Measurements from ENCODE around the gene GTF2A1.
A peak's percentile ranks its signal among the peaks of the same experiment; 100 is the strongest.

GTF2A1 gene

DNA sequence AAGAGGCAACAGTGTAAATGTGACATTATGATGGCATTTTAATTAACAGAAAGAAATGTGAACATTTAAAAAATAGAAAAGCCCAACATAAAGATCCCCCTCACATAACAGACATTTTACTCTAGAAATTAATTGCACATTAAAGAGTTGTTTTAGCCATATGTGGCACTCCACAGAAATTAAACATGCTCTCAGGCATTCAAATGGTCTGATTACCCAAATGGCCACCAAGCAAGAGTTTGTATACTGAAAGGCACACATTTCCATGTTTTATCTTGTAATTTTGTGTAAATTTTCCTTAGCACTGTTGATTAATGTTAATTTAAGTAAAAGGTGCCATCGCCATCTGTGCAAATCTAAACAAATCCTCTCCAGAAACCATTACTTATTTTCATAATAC is 43.5 kb downstream of the GTF2A1 start:
- DNase-seq (ENCODE audit: low read depth, low spot score) = no peak

DNA sequence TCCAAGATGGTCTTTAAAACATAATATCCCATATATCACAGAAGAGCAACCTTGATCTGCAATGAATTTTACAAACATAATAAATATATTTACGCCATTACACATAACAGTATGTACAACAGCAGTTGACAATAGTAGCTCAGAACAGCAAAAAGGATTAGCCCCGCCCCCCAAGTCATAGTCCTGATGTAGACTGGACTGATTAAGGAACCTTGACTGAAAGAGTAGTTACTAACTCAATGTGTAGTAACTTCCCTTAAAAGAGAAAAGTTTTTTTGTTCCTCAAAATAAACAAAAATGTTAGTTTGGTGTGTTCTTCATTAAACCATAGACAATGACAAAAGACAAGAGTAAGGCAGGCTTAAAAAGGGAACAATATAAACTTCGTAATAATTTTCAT is 44.5 kb downstream of the GTF2A1 start:
- no peak for DNase-seq (ENCODE audit: low read depth, low spot score)

DNA sequence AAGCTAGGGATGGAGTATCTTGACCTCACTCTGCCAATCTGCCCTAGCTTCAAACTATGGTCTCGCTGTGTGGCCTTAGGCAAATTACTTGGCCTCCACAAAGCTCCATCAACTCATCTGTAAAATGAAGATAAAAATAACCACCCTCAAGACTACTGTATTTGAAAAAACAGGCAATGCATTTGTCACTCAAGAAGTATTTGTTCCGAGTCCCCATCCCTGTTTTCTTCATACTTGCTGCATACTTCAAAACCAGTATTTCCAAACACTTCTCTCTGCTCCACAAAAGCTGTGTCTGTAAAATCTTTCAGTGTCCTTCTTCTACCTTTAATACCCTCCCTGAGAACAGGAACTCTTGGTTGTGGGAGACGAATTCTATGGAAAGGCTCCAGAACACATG is 47.9 kb downstream of the GTF2A1 start:
- DNase-seq (ENCODE audit: low read depth, low spot score) = no peak

DNA sequence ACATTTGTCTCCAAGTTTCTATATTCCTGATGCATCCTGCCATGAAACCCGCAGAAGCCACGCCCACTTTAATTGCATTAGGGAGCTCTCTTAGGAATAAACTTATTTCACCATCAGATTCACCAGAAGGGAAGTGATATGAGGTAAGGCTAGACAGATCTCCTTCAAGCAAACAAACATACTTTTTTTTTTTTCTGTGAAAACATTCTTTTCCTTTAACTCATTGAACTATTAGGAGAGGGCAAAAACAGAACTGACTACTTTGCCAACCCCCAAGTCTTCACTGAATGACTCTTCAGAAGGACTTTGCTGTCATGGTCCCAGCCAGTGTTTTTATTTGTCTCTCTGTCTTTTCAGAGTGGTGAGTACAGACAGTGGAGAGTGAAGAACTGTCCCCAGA is 48.4 kb downstream of the GTF2A1 start:
- DNase-seq (ENCODE audit: low read depth, low spot score) = no peak

DNA sequence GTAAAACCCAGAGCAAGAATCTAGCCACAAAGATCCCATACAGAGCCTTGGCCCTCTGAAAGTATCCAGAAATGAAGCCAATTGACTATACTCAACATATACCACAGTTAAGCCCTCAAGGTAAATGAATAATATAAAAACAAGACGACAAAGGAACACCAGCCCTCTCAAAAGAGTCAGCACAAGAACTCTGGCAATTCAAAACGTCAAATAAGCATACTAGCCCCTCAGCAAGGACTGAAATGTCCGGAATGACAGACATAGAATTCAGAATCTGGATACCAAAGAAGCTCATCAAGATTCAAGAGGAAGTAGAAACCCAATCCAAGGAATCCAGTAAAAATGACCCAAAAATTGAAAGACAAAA is 49.9 kb downstream of the GTF2A1 start:
- no peak for DNase-seq (ENCODE audit: low read depth, low spot score)

DNA sequence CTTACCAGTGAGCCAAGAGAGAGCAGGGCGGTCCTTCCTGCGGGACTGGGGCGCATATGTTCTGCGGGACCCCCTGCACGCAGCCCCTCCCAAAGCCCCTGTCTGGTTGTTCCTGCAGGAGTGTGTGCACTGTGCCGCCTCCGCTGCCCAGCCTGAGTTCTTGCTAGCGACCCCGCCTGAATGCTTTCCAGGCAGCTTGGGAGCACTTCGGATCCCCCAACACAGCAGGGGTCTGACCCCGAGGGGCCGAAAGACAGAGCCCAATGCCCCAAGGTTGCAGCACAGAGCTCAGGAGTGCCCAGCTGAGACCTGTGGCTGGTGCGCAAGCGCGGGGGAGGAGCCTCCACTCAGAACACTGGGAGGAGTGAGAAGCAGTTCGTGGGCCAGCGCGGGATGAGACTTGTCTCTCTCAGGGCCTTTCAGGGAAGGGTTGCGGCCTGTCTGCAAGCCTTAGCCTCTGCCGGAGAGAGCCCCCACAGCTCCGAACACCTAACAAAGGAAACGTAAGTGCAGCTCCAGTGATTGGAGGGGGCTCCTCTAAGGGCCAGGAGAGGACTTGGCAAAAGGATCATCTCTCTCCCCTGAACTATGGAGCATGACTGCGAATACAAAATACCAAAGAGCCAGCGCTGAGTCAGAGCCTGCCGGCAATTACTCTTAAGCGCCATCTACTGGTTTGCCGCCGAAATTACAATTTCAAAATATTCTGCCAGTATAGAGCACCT is 50.5 kb downstream of the GTF2A1 start:
- peak; percentile 93 for DNase-seq (ENCODE audit: low read depth, low spot score)

DNA sequence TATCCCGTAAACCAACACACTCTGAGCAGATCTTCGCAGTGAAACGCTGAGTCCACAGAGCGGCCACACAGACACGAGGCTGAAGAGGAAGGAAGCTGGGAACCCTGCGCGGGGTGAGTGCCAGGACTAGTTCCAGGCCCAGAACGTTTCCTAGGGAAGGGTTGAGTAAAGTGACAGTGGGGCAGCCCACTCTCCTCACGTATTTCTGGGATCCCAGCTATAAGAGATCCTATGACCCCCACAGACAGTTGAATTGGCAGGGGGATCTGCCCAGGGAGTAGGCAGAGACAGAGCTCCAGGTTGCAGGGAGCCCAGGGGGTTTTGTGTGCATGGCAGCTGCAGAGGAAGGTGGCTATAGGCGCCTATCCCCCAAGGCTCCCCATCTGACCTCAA is 51.1 kb downstream of the GTF2A1 start:
- DNase-seq (ENCODE audit: low read depth, low spot score) = no peak

DNA sequence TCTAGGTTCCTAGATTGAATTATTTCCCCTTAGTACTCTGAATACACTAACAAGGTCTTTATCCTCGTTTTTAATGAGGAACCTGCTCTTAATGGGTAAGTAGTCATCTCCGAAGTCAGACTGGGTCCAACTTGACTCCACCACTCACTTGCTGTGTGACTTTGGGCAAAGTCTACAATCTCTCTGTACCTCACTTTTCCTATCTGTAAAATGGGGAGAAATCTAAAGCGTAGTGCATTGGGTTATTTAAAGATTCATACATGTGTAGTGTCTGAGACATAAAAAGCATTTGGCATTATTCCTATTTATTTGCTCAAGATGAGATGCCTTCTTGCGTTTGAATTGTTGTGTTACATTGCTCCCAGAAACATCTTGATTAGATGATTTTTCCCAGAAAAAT is 51.5 kb downstream of the GTF2A1 start:
- DNase-seq (ENCODE audit: low read depth, low spot score) = no peak

DNA sequence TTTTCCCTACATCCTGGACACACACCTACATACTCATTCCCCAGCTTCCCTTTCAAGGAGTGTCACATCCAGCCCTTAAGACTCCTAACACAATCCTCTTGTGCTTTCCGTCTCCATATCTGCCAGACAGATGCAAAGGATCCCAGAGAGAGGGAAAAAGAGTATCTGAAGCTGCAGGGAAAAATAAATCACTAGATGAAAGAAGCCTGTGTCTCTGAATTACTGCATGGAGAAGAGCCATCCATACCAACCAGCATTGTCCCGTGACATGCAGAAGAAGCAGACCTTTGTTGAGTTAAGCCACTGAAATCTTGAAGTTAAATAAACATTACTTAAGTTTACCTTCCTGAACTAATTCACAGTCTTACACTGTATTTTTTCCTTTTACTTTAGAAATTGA is 54.6 kb downstream of the GTF2A1 start:
- no peak for DNase-seq (ENCODE audit: low read depth, low spot score)

DNA sequence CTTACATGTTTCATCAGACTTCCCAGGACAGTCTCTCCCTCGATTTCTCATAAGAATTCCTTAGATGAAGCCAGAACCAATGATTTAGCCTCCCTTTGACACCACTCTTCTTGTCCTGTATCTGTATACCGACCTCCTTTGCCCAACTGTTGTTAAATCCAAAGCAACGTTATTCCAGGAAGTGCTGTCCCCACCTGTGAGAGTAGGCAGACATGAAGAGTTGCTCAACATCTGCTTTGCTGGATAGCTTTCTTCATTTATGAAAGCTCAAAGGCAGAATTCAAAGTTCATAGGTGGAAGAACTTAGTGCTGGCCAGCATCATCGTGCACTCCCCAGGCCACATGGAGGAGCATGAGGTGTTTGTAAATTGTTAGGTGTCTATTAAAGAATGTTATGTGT is 55.6 kb downstream of the GTF2A1 start:
- no peak for DNase-seq (ENCODE audit: low read depth, low spot score)

DNA sequence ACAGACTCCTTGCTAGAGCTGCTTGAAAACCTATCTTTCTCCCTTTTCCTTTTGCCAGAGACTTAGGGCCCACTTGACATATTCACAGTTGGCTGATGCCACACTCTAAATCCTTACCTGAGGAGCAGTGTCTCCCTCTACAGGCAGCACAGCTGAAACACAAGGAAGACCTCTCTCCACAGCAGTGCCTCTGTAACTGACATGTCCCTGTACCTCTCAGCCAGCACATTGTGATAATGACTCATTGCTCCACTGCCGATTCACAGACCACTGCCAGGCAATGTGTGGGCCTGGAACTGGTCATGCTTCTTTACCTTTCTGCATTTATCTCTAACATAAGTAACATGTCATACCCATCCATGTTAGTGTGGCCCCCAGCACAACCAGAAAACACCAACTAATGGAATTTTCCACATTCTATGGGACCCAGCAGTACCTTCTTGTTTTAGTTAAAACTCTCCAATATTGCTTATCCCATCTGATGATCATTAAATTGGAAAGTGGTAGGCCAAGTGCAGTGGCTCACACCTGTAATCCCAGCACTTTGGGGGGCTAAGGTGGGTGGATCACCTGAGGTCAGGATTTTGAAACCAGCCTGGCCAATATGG is 56.5 kb downstream of the GTF2A1 start:
- DNase-seq (ENCODE audit: low read depth, low spot score) = peak; percentile 86

DNA sequence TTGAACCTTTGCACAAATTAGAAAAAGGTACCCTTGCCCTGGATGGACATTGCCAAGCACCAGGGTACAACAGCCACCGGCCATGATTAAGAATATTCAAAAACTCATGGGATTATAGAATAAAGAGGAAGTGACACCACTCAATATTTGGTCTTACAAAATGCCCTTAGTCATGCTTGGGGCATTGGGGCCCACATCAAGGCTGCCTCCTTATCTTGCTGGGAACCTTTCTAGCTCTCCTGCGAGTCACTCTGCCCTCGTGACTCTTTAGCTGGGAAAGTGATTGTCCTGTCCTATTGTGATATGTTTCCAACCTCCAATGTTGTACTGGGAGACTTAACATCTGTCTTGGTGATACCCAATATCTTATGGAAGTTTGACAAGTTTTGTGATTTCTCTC is 57.8 kb downstream of the GTF2A1 start:
- DNase-seq (ENCODE audit: low read depth, low spot score) = no peak

DNA sequence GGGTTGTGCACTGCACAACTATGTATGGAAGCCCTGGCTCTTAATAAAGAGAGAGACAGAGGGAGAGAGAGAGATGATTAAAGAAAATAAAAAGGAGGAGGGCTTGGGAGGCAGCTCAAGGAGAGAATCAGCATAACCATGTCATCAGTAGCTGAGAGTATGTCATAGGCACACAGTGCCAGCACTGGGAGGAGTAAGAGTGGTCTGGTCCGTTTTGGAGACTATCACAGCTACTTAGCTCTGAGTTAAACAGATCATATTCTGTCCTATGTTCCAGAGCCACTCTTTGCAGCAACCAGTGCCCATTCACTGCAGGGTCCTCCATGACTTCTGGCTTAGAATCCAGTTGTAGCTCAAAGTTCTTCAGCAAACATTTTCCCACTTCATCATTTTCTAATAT is 59.0 kb downstream of the GTF2A1 start:
- no peak for DNase-seq (ENCODE audit: low read depth, low spot score)

DNA sequence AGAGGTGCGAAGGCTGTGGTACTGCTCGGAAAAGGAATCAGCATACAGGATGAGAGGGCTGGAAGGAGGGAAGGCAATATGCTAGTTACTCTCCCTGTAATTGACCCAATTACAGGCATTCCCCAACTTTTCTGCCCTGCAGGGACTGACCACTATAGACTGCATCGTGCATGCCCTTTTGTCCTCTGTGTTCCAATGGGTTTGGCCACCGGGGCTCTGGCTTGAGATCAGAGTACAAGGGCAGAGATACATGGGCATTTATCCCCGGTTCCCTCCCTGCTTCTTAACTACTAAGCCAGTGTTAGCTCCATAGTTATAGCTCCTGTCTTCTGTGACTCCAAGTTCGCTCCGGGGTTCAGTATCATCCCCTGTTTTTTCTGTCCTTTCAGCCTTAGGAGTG is 59.7 kb downstream of the GTF2A1 start:
- DNase-seq (ENCODE audit: low read depth, low spot score) = peak; percentile 13

DNA sequence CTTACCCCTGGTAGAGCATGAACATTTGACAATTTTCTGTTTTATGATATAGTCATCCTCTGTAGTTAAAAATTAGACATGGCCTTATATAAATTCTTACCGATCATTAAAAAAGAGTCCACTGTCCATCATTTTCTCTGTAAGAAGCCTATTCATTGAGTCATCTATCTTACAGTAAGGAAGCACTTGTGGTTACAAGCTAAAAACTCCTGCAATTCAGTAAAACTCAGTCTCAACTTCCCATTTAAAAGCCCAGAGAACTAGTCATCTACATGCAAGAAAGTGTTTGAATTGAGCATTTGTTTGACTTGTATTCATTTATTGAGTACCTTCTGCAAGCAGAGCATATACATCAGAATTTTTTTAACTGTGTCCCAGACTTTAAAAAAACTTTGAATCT is 63.3 kb downstream of the GTF2A1 start:
- DNase-seq (ENCODE audit: low read depth, low spot score) = no peak

DNA sequence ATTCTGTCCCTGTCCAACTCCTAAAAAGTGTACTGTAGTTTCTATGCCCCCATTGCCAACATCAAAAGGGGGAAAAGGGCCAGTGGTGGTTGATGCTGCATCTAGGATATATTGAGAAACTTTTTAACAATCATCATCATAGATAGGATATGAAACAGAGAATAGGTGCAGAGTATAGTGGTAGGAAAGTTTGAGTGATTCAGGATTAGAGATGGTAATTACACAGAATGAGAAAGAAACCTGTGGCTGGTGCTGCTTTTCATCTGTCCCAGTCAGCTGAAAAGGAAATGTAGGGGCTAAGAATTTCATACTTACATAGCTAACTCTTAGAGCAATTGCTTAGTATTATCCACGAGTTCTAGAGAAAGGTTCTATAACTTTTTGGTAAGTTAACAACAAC is 67.6 kb downstream of the GTF2A1 start:
- DNase-seq (ENCODE audit: low read depth, low spot score) = no peak

DNA sequence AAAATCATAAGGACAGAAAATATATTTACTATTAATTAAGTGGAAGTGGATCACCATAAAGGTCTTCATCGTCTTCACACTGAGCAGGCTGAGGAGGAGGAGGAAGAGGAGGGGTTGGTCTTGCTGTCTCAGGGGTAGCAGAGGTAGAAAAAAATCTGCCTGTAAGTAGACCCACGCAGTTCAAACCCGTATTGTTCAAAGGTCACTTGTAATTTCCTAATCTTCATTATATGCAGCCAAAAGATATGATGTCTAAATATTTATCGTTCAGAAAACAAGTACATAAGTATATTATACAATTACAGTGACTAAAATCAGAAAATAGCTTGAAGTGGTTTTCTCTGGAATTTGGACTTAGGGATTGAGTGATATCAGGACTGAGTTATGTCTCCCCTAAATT is 72.1 kb downstream of the GTF2A1 start:
- DNase-seq (ENCODE audit: low read depth, low spot score) = no peak

DNA sequence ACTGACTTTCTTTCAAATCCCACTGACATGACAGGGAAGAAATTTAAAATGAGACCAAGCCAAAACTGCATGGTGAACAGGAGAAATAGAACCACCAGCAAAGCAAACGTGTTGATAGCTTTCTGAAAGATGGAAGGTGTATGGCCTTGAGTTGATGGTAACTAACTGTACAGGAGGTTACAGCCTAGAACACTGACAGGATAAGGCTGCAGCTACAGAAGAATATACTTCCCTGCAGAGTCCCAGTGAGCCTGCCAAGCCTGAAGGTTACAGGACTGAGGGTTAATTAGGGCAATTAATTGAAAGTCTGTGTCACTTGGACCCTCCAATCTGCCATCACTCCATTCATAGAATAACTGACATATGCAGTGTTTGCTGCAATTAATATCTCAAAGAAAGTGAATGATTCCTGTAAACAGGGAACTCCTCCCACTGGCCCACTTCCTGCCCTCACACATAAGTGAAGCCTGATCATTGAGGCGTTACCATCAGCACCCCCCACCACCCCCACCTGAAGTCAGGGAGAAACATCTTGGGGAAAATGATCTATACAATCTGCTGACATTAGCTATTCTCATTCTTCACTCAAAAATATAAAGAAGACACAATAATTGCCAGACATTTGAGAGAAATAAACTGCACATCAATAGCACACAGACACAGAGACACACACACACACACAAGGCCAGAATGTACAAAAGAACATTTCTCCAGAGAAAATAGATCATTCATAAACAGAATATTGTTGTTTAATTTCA is 73.4 kb downstream of the GTF2A1 start:
- DNase-seq (ENCODE audit: low read depth, low spot score) = no peak

DNA sequence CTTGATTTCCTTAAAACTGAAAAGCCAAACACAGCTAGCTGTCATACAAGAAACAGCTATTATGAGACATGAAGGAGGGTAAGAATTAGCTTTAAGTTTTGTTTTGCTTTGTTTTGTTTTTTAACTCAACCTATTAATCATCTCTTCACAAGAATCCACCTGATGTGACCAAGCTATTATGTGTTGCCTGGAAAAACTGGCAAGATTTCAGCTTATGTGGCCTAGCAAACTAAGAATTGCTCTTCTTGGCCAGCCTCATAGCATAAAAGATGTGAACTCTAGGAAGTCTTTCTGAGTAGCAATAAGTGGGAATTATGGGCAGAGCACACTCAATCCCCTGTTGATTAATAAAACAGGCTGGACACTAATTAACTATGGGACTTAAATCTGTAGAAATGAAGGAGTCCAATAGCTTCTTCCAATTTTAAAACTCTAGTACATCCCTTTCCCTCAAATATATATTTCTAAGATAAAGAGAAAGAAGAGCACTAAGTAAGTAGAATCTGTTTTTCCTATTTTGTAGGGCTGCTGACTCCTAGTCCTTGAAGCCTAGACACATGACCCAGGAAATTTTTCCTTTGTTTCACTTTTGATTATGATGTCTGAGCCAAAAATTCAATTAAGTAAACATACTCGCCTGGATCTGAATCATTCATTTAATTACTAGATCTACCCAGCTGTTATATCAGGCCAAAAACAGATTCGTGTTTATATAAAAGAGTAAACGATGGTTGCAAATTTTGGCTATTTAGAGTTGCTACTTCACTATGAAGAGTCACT is 75.7 kb downstream of the GTF2A1 start:
- DNase-seq (ENCODE audit: low read depth, low spot score) = no peak

DNA sequence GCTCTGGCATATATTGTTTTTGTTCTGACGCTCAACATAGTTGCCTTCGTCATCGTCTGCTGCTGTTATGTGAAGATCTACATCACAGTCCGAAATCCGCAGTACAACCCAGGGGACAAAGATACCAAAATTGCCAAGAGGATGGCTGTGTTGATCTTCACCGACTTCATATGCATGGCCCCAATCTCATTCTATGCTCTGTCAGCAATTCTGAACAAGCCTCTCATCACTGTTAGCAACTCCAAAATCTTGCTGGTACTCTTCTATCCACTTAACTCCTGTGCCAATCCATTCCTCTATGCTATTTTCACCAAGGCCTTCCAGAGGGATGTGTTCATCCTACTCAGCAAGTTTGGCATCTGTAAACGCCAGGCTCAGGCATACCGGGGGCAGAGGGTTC is 77.0 kb downstream of the GTF2A1 start:
- no peak for DNase-seq (ENCODE audit: low read depth, low spot score)

DNA sequence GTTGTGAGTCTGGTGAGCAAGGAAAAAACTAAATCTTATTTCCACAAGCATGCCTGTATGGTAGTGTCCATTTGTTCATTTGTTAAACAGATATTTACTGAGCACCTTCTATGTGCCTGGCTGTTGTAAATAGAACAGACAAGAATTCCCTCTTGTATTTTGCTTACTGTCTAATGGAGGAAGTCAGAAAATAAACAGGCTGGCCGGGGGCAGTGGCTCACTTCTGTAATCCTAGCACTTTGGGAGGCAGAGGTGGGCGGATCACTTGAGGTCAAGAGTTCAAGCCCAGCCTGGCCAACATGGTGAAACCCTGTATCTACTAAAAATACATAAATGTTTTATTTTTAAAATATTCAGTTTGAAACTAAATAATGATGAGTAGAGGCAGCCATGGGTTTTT is 79.3 kb downstream of the GTF2A1 start:
- no peak for DNase-seq (ENCODE audit: low read depth, low spot score)

DNA sequence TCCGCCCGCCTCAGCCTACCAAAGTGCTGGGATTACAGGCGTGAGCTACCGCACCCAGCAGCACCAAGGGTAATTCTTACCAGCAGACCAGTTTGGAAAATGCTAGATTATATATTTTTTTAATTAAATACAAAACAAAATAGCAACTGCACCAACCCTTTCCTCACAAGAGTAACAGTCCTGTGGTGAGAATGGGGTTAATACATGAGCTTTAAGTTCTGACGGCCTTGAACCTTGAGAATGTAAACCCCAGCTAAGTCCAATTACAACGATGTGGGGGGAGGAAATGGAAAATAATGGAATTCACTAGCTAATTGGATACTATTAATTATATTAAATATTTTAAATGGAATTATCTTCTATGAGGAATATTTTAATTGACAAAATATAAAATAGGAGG is 82.3 kb downstream of the GTF2A1 start:
- DNase-seq (ENCODE audit: low read depth, low spot score) = no peak

Measured in ELF-1 (cell line).